Activated naive CD4-positive, alpha-beta T cell treated with anti-CD3 and anti-CD28 coated beads for 36 hours (primary cell): Measurements from ENCODE around the gene MYO9A. TPM values are rescaled to one million over a fixed set of nuclear protein-coding genes. Genes with fewer than 3 reads are reported as not detected.
"Not testable (repeated sequence)": the region's sequence is repeated elsewhere in the genome, so short reads cannot be mapped to it uniquely, and the experiment has no call there.

ENCODE experiments used
- CTCF ChIA-PET: fragments of 350-600 bp; sonication (Branson Sonifier 250); formaldehyde crosslinking; loops from one replicate; lab custom pipeline; 2021; ENCODE audit warnings: antibody characterized with exemption; lab: Charles Lee
- DNase-seq: peaks from one replicate; pipeline ENCODE4 v3.0.0-alpha.2; 2020
- H3K27ac Mint-ChIP-seq: one replicate; pipeline ENCODE4 v1.8.0; 2021; ENCODE audit warnings: mild to moderate bottlenecking, mixed read lengths
- H3K27me3 Mint-ChIP-seq: one replicate; pipeline ENCODE4 v1.8.0; 2021; ENCODE audit warnings: low read depth, mixed read lengths
- H3K36me3 Mint-ChIP-seq: one replicate; pipeline ENCODE4 v1.8.0; 2021; ENCODE audit warnings: low read depth, mixed read lengths
- H3K4me1 Mint-ChIP-seq: one replicate; pipeline ENCODE4 v1.8.0; 2021; ENCODE audit warnings: low read depth, mixed read lengths
- H3K4me3 Mint-ChIP-seq: one replicate; pipeline ENCODE4 v1.8.0; 2021; ENCODE audit warnings: mild to moderate bottlenecking, moderate library complexity, mixed read lengths
- H3K9me3 Mint-ChIP-seq: one replicate; pipeline ENCODE4 v1.8.0; 2021; ENCODE audit warnings: mixed read lengths
- intact Hi-C: fragments of 100-400 bp; cut with micrococcal nuclease; formaldehyde crosslinking; loops from one replicate; pipeline ENCODE4 v1.15.1; 2023
- total RNA-seq, 2 experiments: library from RNA; stranded (reverse); gene quantifications; one replicate each; pipeline ENCODE4 v1.2.3, GENCODE V29; 2021

The MYO9A gene
- total RNA-seq, 2 experiments from 2014 or later: 9.5 to 10.0 TPM

- H3K9me3 Mint-ChIP-seq: no peaks in the 10 kb centered on the region
- H3K36me3 Mint-ChIP-seq: peaks cover 3% of the 10 kb centered on the region
- DNase-seq: no peak
- H3K27me3 Mint-ChIP-seq: no peaks in the 10 kb centered on the region
- CTCF ChIA-PET: no interaction called here
- intact Hi-C loops: no loop called here
- no peak overlapping the region for H3K27ac Mint-ChIP-seq
- H3K4me3 Mint-ChIP-seq: no peak overlapping the region
- peaks cover 4% of the 10 kb centered on the region for H3K4me1 Mint-ChIP-seq
Measured at GRCh38 chr15:72013703-72014102, 104.2 kb downstream of the MYO9A start.

DNA sequence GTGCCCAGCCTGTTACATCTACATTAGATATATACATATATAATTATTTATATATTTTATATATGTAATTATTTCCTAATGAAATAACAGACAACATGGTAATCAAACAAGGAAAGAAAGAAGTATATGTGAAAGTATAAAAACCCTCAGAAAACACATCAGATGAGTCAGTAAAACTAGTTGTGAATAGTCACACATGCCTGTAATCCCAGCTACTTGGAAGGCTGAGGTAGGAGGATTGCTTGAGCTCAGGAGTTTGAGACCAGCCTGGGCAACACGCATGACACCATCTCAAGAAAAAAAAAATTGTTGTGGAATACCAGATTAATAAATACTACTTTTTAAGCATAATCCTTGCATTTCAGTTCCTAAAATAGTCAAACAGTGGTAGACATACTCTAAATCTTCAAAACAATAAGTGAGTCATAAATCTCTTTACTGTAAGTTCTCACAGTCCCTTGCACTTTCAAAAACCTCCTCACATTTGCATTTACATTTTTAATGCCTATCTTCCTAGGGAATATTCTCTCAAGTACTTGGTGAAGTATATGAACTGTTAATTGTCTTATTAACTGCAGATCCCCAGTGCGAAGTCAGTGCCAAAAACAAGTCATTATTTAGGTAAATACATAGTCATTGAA, 106.5 kb downstream of the MYO9A start:
- no peaks in the 10 kb centered on the region for H3K27me3 Mint-ChIP-seq
- intact Hi-C loops: no loop called here
- CTCF ChIA-PET: no interaction called here
- DNase-seq: no peak
- H3K27ac Mint-ChIP-seq: no peak overlapping the region
- peaks cover 4% of the 10 kb centered on the region for H3K4me1 Mint-ChIP-seq
- H3K4me3 Mint-ChIP-seq: no peak overlapping the region
- H3K9me3 Mint-ChIP-seq: no peaks in the 10 kb centered on the region
- H3K36me3 Mint-ChIP-seq: peaks cover 9% of the 10 kb centered on the region

DNA sequence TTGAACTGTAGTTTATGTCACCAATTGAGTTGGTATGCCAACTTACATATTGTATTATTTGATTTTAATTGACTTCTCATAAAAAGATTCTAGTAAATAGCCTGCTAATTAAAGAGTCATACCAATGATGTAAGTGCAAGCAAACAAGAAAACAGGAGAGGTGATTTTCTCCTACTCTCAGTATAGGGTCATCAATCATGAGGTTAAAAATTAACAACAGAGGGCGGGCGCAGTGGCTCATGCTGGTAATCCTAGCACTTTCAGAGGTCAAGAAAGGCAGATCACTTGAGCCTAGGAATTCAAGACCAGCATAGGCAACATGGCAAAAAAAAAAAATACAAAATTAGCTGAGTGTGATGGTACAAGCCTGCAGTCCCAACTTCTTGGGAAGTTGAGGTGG, 108.7 kb downstream of the MYO9A start:
- Mint-ChIP-seq H3K36me3 (peaks cover 6% of the 10 kb centered on the region), H3K4me1 (peaks cover 4% of the 10 kb centered on the region)
- intact Hi-C loops: no loop called here

DNA sequence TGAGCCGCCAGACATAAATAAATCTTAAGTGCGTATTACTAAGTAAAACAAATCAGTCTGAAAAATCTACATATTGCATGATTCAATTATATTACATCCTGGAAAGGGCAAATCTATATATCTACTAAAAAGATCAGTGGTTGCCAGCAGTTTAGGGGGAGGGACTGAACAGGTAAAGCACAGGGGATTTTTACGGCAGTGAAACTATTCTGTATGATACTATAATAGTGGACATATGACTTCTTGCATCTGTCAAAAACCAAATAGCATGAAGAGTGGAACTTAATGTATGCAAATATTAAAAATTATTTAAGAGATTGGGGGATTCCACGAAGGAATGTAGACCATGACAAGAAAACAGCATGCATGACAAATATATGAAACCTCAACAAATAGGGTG, 111.6 kb downstream of the MYO9A start:
- intact Hi-C loops: no loop called here
- no peak overlapping the region for H3K27ac Mint-ChIP-seq
- H3K4me3 Mint-ChIP-seq: no peak overlapping the region
- no peaks in the 10 kb centered on the region for H3K27me3 Mint-ChIP-seq
- peaks cover 9% of the 10 kb centered on the region for H3K36me3 Mint-ChIP-seq
- DNase-seq: no peak
- no peaks in the 10 kb centered on the region for H3K9me3 Mint-ChIP-seq
- CTCF ChIA-PET: no interaction called here
- peaks cover under 1% of the 10 kb centered on the region for H3K4me1 Mint-ChIP-seq

More for the DNA sequence above, 108.7 kb downstream of the MYO9A start:
- Mint-ChIP-seq H3K4me3 (no peak overlapping the region), H3K9me3 (no peaks in the 10 kb centered on the region), H3K27ac (no peak overlapping the region), H3K27me3 (no peaks in the 10 kb centered on the region)
- DNase-seq: no peak
- CTCF ChIA-PET: interaction anchor here (0.6 kb wide), 1 partner anchor 134 kb away, joined by 3 read pairs; no protein-coding TSS in a partner anchor

GRCh38 chr15:72005483-72005882, 112.5 kb downstream of the MYO9A start:
- DNase-seq: no peak
- intact Hi-C loops: no loop called here
- CTCF ChIA-PET: no interaction called here
- peaks cover 9% of the 10 kb centered on the region for H3K36me3 Mint-ChIP-seq
- no peak overlapping the region for H3K4me3 Mint-ChIP-seq
- H3K4me1 Mint-ChIP-seq: no peaks in the 10 kb centered on the region
- no peaks in the 10 kb centered on the region for H3K27me3 Mint-ChIP-seq
- H3K27ac Mint-ChIP-seq: no peak overlapping the region
- H3K9me3 Mint-ChIP-seq: no peaks in the 10 kb centered on the region

DNA sequence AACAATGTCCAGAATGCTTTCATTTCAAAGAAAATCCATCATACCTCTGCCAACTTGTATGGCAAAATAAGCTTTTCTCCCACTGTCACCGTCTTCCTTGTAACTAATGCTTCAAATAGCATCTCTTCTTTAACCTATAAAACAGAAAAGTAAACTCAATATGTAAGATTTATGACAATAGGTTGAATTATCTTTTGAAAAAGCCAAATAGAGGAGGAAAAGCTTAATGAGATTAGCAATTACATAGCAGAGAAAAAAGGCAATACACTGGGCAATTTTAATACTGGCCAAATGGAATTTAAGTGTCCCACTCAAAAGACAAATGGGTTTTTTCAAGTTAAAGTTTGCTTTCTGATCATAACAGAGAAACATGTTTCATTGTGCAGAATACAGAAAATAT, 118.1 kb downstream of the MYO9A start:
- DNase-seq: no peak
- CTCF ChIA-PET: no interaction called here
- H3K27ac Mint-ChIP-seq: no peak overlapping the region
- no peak overlapping the region for H3K4me3 Mint-ChIP-seq
- intact Hi-C loops: no loop called here
- H3K4me1 Mint-ChIP-seq: no peaks in the 10 kb centered on the region
- peaks cover 21% of the 10 kb centered on the region for H3K36me3 Mint-ChIP-seq
- H3K27me3 Mint-ChIP-seq: no peaks in the 10 kb centered on the region
- H3K9me3 Mint-ChIP-seq: no peaks in the 10 kb centered on the region

- H3K4me3 Mint-ChIP-seq, H3K27me3 Mint-ChIP-seq, H3K27ac Mint-ChIP-seq, H3K9me3 Mint-ChIP-seq, H3K4me1 Mint-ChIP-seq, DNase-seq, intact Hi-C loops, CTCF ChIA-PET: not testable (repeated sequence)
- peaks cover 21% of the 10 kb centered on the region for H3K36me3 Mint-ChIP-seq
Measured at GRCh38 chr15:71998717-71999116, 119.2 kb downstream of the MYO9A start.

GRCh38 chr15:71997691-71998090, 120.3 kb downstream of the MYO9A start:
- no peaks in the 10 kb centered on the region for H3K9me3 Mint-ChIP-seq
- H3K27ac Mint-ChIP-seq: no peak overlapping the region
- CTCF ChIA-PET: no interaction called here
- no peaks in the 10 kb centered on the region for H3K4me1 Mint-ChIP-seq
- intact Hi-C loops: no loop called here
- peaks cover 19% of the 10 kb centered on the region for H3K36me3 Mint-ChIP-seq
- DNase-seq: no peak
- no peaks in the 10 kb centered on the region for H3K27me3 Mint-ChIP-seq
- H3K4me3 Mint-ChIP-seq: no peak overlapping the region

- H3K9me3 Mint-ChIP-seq: no peaks in the 10 kb centered on the region
- no peak for DNase-seq
- peaks cover 6% of the 10 kb centered on the region for H3K36me3 Mint-ChIP-seq
- no peaks in the 10 kb centered on the region for H3K4me1 Mint-ChIP-seq
- H3K27ac Mint-ChIP-seq: no peak overlapping the region
- CTCF ChIA-PET: no interaction called here
- H3K27me3 Mint-ChIP-seq: no peaks in the 10 kb centered on the region
- intact Hi-C loops: no loop called here
- H3K4me3 Mint-ChIP-seq: no peak overlapping the region
Measured at GRCh38 chr15:71975816-71976150, 142.2 kb downstream of the MYO9A start.

- CTCF ChIA-PET: no interaction called here
- H3K4me1 Mint-ChIP-seq: no peaks in the 10 kb centered on the region
Measured at GRCh38 chr15:71974211-71974610, 143.7 kb downstream of the MYO9A start.

DNA sequence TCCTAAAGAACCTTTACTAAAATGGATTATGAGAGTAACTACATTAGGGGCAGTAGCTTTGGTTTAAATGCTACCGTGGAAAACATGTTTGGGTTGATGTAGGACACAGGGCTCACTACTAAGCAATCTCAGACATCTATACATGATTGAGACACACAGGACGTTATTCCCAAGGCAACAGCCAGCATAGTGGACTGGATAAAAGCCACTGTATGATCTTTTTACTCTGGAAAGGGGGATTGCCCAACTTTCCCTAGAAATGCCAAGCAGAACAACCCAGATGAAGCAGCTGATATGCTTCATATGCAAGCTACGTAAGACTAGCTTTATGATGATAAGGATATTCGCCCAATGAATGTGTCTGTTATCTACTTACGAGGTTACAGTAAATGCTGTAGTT, 144.6 kb downstream of the MYO9A start:
- no peaks in the 10 kb centered on the region for H3K27me3 Mint-ChIP-seq
- no peak overlapping the region for H3K27ac Mint-ChIP-seq
- CTCF ChIA-PET: no interaction called here
- no peak overlapping the region for H3K4me3 Mint-ChIP-seq
- DNase-seq: no peak
- H3K4me1 Mint-ChIP-seq: no peaks in the 10 kb centered on the region
- H3K9me3 Mint-ChIP-seq: no peaks in the 10 kb centered on the region
- peaks cover 7% of the 10 kb centered on the region for H3K36me3 Mint-ChIP-seq
- intact Hi-C loops: no loop called here

More at GRCh38 chr15:71974211-71974610, 143.7 kb downstream of the MYO9A start:
- intact Hi-C loops: no loop called here
- DNase-seq: no peak
- Mint-ChIP-seq H3K36me3 (peaks cover 6% of the 10 kb centered on the region), H3K27ac (no peak overlapping the region), H3K27me3 (no peaks in the 10 kb centered on the region), H3K9me3 (no peaks in the 10 kb centered on the region), H3K4me3 (no peak overlapping the region)

- DNase-seq: no peak
- CTCF ChIA-PET: no interaction called here
- H3K9me3 Mint-ChIP-seq: no peaks in the 10 kb centered on the region
- intact Hi-C loops: no loop called here
- H3K4me1 Mint-ChIP-seq: no peaks in the 10 kb centered on the region
- H3K36me3 Mint-ChIP-seq: peaks cover 10% of the 10 kb centered on the region
- no peaks in the 10 kb centered on the region for H3K27me3 Mint-ChIP-seq
- H3K4me3 Mint-ChIP-seq: no peak overlapping the region
- no peak overlapping the region for H3K27ac Mint-ChIP-seq
Measured at GRCh38 chr15:71971905-71972304, 146.0 kb downstream of the MYO9A start.

- H3K27me3 Mint-ChIP-seq: no peaks in the 10 kb centered on the region
- intact Hi-C loops: no loop called here
- no peak for DNase-seq
- no peaks in the 10 kb centered on the region for H3K9me3 Mint-ChIP-seq
- no peak overlapping the region for H3K27ac Mint-ChIP-seq
- H3K36me3 Mint-ChIP-seq: peaks cover 11% of the 10 kb centered on the region
- CTCF ChIA-PET: no interaction called here
- H3K4me3 Mint-ChIP-seq: no peak overlapping the region
- H3K4me1 Mint-ChIP-seq: no peaks in the 10 kb centered on the region
Measured at GRCh38 chr15:71970435-71970834, 147.5 kb downstream of the MYO9A start.
